H1 (cell line): ENCODE results near the gene SAMD9. TPM values are rescaled to one million over a fixed set of nuclear protein-coding genes. Genes with fewer than 3 reads are reported as not detected.
A peak's percentile ranks its signal among the peaks of the same experiment; 100 is the strongest.

Source experiments
- CTCF ChIA-PET: fragments of 300-600 bp; sonication (Branson Sonifier 250); formaldehyde crosslinking; loops from one replicate; lab custom pipeline; 2021; ENCODE audit not compliant: partially characterized antibody; lab: Charles Lee
- POLR2A ChIA-PET: fragments of 300-600 bp; sonication (Branson Sonifier 250); formaldehyde crosslinking; loops from one replicate; lab custom pipeline; 2021; ENCODE audit warnings: inconsistent platforms; ENCODE audit not compliant: partially characterized antibody; lab: Charles Lee
- DNase-seq, 2 experiments: peaks; one replicate each; pipeline versions ENCODE4 v3.0.0 to v3.0.0-alpha.2; 2010 to 2022; ENCODE audit warnings: low spot score in 2 of 2, low read depth in 1 of 2, mixed read lengths in 1 of 2
- FAIRE-seq: peaks from 2 replicates; lab custom pipeline; 2011; peaks lifted over from hg19 to GRCh38; lab: Jason Lieb, UNC
- H2AFZ ChIP-seq: 2 replicates; pipeline ENCODE4 v1.8.1; 2012; ENCODE audit warnings: low read length, inconsistent platforms
- H2AK5ac ChIP-seq: 2 replicates; pipeline ENCODE4 v1.6.1; 2013; ENCODE audit warnings: low read depth, low read length
- H2BK120ac ChIP-seq: replicated peaks from 2 replicates; pipeline ENCODE3; 2013; ENCODE audit warnings: low read depth, low read length, inconsistent platforms
- H2BK12ac ChIP-seq: 2 replicates; pipeline ENCODE4 v1.6.1; 2013; ENCODE audit warnings: low read depth, low read length
- H2BK15ac ChIP-seq: 2 replicates; pipeline ENCODE4 v1.6.1; 2013; ENCODE audit warnings: low read length
- H2BK20ac ChIP-seq: 2 replicates; pipeline ENCODE4 v1.6.1; 2013; ENCODE audit warnings: low read length
- H2BK5ac ChIP-seq: 2 replicates; pipeline ENCODE4 v1.6.1; 2013; ENCODE audit warnings: low read depth, low read length
- H3K14ac ChIP-seq: 2 replicates; pipeline ENCODE4 v1.6.1; 2013; ENCODE audit warnings: inconsistent platforms; ENCODE audit not compliant: insufficient read length
- H3K18ac ChIP-seq: 2 replicates; pipeline ENCODE4 v1.6.1; 2013; ENCODE audit warnings: low read length; ENCODE audit errors: extremely low read depth
- H3K23ac ChIP-seq: 2 replicates; pipeline ENCODE4 v1.6.1; 2013; ENCODE audit warnings: inconsistent platforms; ENCODE audit not compliant: insufficient read length
- H3K23me2 ChIP-seq: 2 replicates; pipeline ENCODE4 v1.6.1; 2013; ENCODE audit warnings: low read depth, low read length
- H3K27ac ChIP-seq: 2 replicates; pipeline ENCODE4 v1.6.1; 2011; ENCODE audit warnings: low read depth, low read length, inconsistent platforms
- H3K27me3 ChIP-seq, 4 experiments: replicated peaks in 1 of 4; 1 replicate in 1 of 4; 2 replicates in 3 of 4; pipeline versions ENCODE4 v1.6.1 to v1.8.1; 2011 to 2013; ENCODE audit warnings: low read length in 3 of 4, mild to moderate bottlenecking in 3 of 4, inconsistent platforms in 2 of 4, mixed read lengths in 2 of 4, moderate library complexity in 1 of 4; ENCODE audit not compliant: control insufficient read depth in 3 of 4, insufficient read depth in 3 of 4; ENCODE audit errors: extremely low read depth in 1 of 4
- H3K36me3 ChIP-seq, 4 experiments: 2 replicates each; pipeline versions ENCODE4 v1.6.1 to v1.8.1; 2011 to 2013; ENCODE audit warnings: mild to moderate bottlenecking in 4 of 4, low read length in 3 of 4, moderate library complexity in 2 of 4, control low read depth in 1 of 4, inconsistent platforms in 1 of 4; ENCODE audit not compliant: insufficient read depth in 4 of 4, control insufficient read depth in 2 of 4
- H3K4ac ChIP-seq: replicated peaks from 2 replicates; pipeline ENCODE3; 2013; ENCODE audit warnings: low read length, low read depth, mixed read lengths, inconsistent platforms; ENCODE audit not compliant: insufficient read length
- H3K4me1 ChIP-seq, 4 experiments: replicated peaks in 1 of 4; 1 replicate in 1 of 4; 2 replicates in 3 of 4; pipeline versions ENCODE4 v1.6.1 to v1.8.1; 2011 to 2013; ENCODE audit warnings: low read length in 3 of 4, inconsistent platforms in 2 of 4, mixed read lengths in 1 of 4; ENCODE audit not compliant: insufficient read depth in 4 of 4, control insufficient read depth in 3 of 4
- H3K4me2 ChIP-seq, 2 experiments: 2 replicates each; pipeline versions ENCODE4 v1.6.1 to v1.8.1; 2011 to 2013; ENCODE audit warnings: low read depth in 2 of 2, low read length in 2 of 2, control low read depth in 1 of 2, inconsistent platforms in 1 of 2, mild to moderate bottlenecking in 1 of 2; ENCODE audit not compliant: insufficient read depth in 1 of 2
- H3K4me3 ChIP-seq, 4 experiments: fragments of 200-600, 300-600 bp in 1 of 4; sonication (generic), shearing (Covaris generic), sonication (Bioruptor Twin) in 1 of 4; 2 replicates each; pipeline versions ENCODE4 v1.5.1 to v1.8.1; 2011 to 2016; ENCODE audit warnings: low read length in 4 of 4, low read depth in 3 of 4, control low read depth in 2 of 4, inconsistent platforms in 2 of 4, mild to moderate bottlenecking in 2 of 4, mixed read lengths in 1 of 4, moderate library complexity in 1 of 4; ENCODE audit not compliant: insufficient read depth in 2 of 4; ENCODE audit errors: extremely low read depth in 1 of 4
- H3K56ac ChIP-seq: replicated peaks from 2 replicates; pipeline ENCODE3; 2013; ENCODE audit warnings: low read depth, mild to moderate bottlenecking, mixed read lengths, low read length, inconsistent platforms; ENCODE audit not compliant: insufficient read length
- H3K79me1 ChIP-seq: 2 replicates; pipeline ENCODE4 v1.6.1; 2013; ENCODE audit warnings: low read depth, low read length, control low read depth
- H3K79me2 ChIP-seq, 2 experiments: 2 replicates each; pipeline versions ENCODE4 v1.6.1 to v1.8.1; 2012 to 2013; ENCODE audit warnings: low read length in 2 of 2, mild to moderate bottlenecking in 2 of 2, inconsistent platforms in 1 of 2; ENCODE audit not compliant: insufficient read depth in 2 of 2, control insufficient read depth in 1 of 2
- H3K9ac ChIP-seq, 4 experiments: replicated peaks in 1 of 4; 1 replicate in 1 of 4; 2 replicates in 3 of 4; pipeline versions ENCODE4 v1.6.1 to v1.8.1; 2011 to 2013; ENCODE audit warnings: low read depth in 3 of 4, low read length in 3 of 4, control low read depth in 2 of 4, mild to moderate bottlenecking in 2 of 4, moderate library complexity in 2 of 4, inconsistent platforms in 1 of 4; ENCODE audit errors: extremely low read depth in 1 of 4
- H3K9me3 ChIP-seq, 2 experiments: 2 replicates each; pipeline versions ENCODE4 v1.6.1 to v1.8.1; 2012 to 2013; ENCODE audit warnings: mild to moderate bottlenecking in 2 of 2, moderate library complexity in 2 of 2, control low read depth in 1 of 2, inconsistent platforms in 1 of 2, low read depth in 1 of 2, low read length in 1 of 2, mixed read lengths in 1 of 2; ENCODE audit not compliant: insufficient read depth in 2 of 2
- H4K20me1 ChIP-seq, 2 experiments: replicated peaks in 1 of 2; 2 replicates each; pipeline versions ENCODE3 to v1.8.1; 2011 to 2013; ENCODE audit warnings: inconsistent platforms in 2 of 2, low read length in 2 of 2, mild to moderate bottlenecking in 1 of 2; ENCODE audit not compliant: insufficient read depth in 2 of 2, control insufficient read depth in 1 of 2
- H4K5ac ChIP-seq: 2 replicates; pipeline ENCODE4 v1.6.1; 2013; ENCODE audit warnings: low read length, low read depth, mixed read lengths, inconsistent platforms; ENCODE audit not compliant: insufficient read length
- H4K8ac ChIP-seq: 2 replicates; pipeline ENCODE4 v1.8.0; 2013; ENCODE audit warnings: mild to moderate bottlenecking, moderate library complexity, low read length, inconsistent platforms; ENCODE audit not compliant: insufficient read depth; ENCODE audit errors: extremely low read depth
- H4K91ac ChIP-seq: replicated peaks from 2 replicates; pipeline ENCODE3; 2013; ENCODE audit warnings: low read length, mixed read lengths, inconsistent platforms; ENCODE audit not compliant: insufficient read length
- CBX8 ChIP-seq: fragments of 300-800, 300-1000 bp; sonication (generic); IDR thresholded peaks from 2 replicates; pipeline ENCODE4 v1.7.1; 2016; ENCODE audit warnings: low read depth, low read length, borderline replicate concordance
- CREB1 ChIP-seq: IDR thresholded peaks from 2 replicates; pipeline ENCODE4 v1.6.1; 2012; ENCODE audit warnings: inconsistent platforms
- EP300 ChIP-seq, 2 experiments: IDR thresholded peaks; 1 replicate in 1 of 2; 2 replicates in 1 of 2; pipeline ENCODE4 v1.6.1; 2011 to 2012; ENCODE audit warnings: low read depth in 2 of 2, low read length in 2 of 2, mild to moderate bottlenecking in 2 of 2, borderline replicate concordance in 1 of 2, inconsistent platforms in 1 of 2, moderate library complexity in 1 of 2
- GTF2F1 ChIP-seq: IDR thresholded peaks from 2 replicates; pipeline ENCODE4 v1.6.1; 2012; ENCODE audit warnings: low read depth, low read length, improper control_type of control experiment, borderline replicate concordance
- HDAC2 ChIP-seq, 2 experiments: fragments of 300-600 bp in 1 of 2; sonication (generic) in 1 of 2; IDR thresholded peaks; 2 replicates each; pipeline ENCODE4 v1.6.1; 2011 to 2012; ENCODE audit warnings: low read depth in 2 of 2, low read length in 2 of 2, mild to moderate bottlenecking in 2 of 2, moderate library complexity in 2 of 2, borderline replicate concordance in 1 of 2, inconsistent platforms in 1 of 2
- KDM4A ChIP-seq: IDR thresholded peaks from one replicate; pipeline ENCODE4 v1.7.1; 2012; ENCODE audit warnings: low read depth, mild to moderate bottlenecking, moderate library complexity, low read length, inconsistent platforms; ENCODE audit not compliant: severe bottlenecking
- NANOG ChIP-seq: IDR thresholded peaks from 2 replicates; pipeline ENCODE4 v1.6.1; 2011; ENCODE audit warnings: low read length, low read depth, mild to moderate bottlenecking, inconsistent platforms; ENCODE audit not compliant: insufficient read depth, poor library complexity, severe bottlenecking
- POLR2AphosphoS5 ChIP-seq: IDR thresholded peaks from 2 replicates; pipeline ENCODE4 v1.6.1; 2011; ENCODE audit warnings: low read depth, low read length
- RXRA ChIP-seq: IDR thresholded peaks from 2 replicates; pipeline ENCODE4 v1.6.1; 2011; ENCODE audit warnings: low read depth, mild to moderate bottlenecking, low read length, moderate library complexity; ENCODE audit not compliant: insufficient read depth
- SIX5 ChIP-seq: IDR thresholded peaks from 2 replicates; pipeline ENCODE4 v1.6.1; 2011; ENCODE audit warnings: mild to moderate bottlenecking, low read depth, low read length
- SRF ChIP-seq: IDR thresholded peaks from 2 replicates; pipeline ENCODE4 v1.6.1; 2011; ENCODE audit warnings: mild to moderate bottlenecking, low read depth, low read length, moderate library complexity
- SUZ12 ChIP-seq: fragments of 200-600 bp; sonication (generic); IDR thresholded peaks from 2 replicates; pipeline ENCODE4 v1.6.1; 2012; ENCODE audit warnings: mild to moderate bottlenecking, inconsistent platforms, low read length, moderate library complexity, mixed read lengths
- ZNF274 ChIP-seq: IDR thresholded peaks from 2 replicates; pipeline ENCODE4 v1.7.0; 2012; ENCODE audit warnings: low read length, borderline replicate concordance; ENCODE audit errors: extremely low read depth
- WGBS, 2 experiments: shearing (Covaris generic) in 1 of 2; methylation state at CpG; one replicate each; pipeline versions ENCODE4 v1.1.6 to v1.1.7; 2013 to 2015; ENCODE audit warnings: low lambda C conversion rate in 2 of 2, mixed read lengths in 2 of 2, inconsistent platforms in 1 of 2, low coverage in 1 of 2, missing lambda C conversion rate in 1 of 2; ENCODE audit not compliant: insufficient replicate concordance in 2 of 2, insufficient coverage in 1 of 2, insufficient read length in 1 of 2; ENCODE audit errors: extremely low coverage in 1 of 2, missing lambda C conversion rate in 1 of 2; 5-methylcytosine and 5-hydroxymethylcytosine counted together
- polyA plus RNA-seq, 7 experiments: library from polyadenylated mRNA; depleted of rRNA in 3 of 7; stranded (reverse) in 5 of 7; unstranded in 2 of 7; fragments of >200 nt in 5 of 7; fragments of 200-250 nt in 2 of 7; gene quantifications; 1 replicate in 5 of 7; 2 replicates in 1 of 7; 4 replicates in 1 of 7; pipeline versions ENCODE4 v1.2.1 to v1.2.3, GENCODE V29; 2011 to 2013; ENCODE audit warnings: missing spikeins in 2 of 7, mixed read lengths in 2 of 7
- total RNA-seq: library from RNA; stranded (reverse); fragmentation: NEBNext Ultra II Directional; extraction: Animal tissue kit (Norgen Biotek cat#: 25700); gene quantifications from 2 replicates; pipeline ENCODE4 v1.2.1, GENCODE V29; 2021
- TF ChIP-seq, protein P1 (sequence below): IDR thresholded peaks from 2 replicates; pipeline ENCODE4 v1.6.1; 2012; ENCODE audit warnings: inconsistent platforms

SAMD9 gene
- total and polyA plus RNA-seq, 2 of the 8 experiments (the other 6 are each of a cell fraction or from before 2014, with no cell fraction given): 0.02 TPM; not detected in 1

- Histone ChIP-seq H3K23me2 (no peaks in the 10 kb centered on the region), H2BK5ac (no peak overlapping the region), H3K4me1 (no peaks in the 10 kb centered on the region), H3K79me1 (no peaks in the 10 kb centered on the region), H3K4ac (no peak overlapping the region), H3K79me2 (no peaks in the 10 kb centered on the region), H2AFZ (peak overlapping the region; percentile 49; the same call in 1 of the 2 replicates), H2BK120ac (no peak overlapping the region), H2AK5ac (no peak overlapping the region), H2BK15ac (no peak overlapping the region), H3K9ac (no peak overlapping the region), H3K56ac (no peak overlapping the region), H3K4me3 (no peak overlapping the region), H4K8ac (no peak overlapping the region), H3K27me3 (no peaks in the 10 kb centered on the region), H3K23ac (no peak overlapping the region), H3K9me3 (no peaks in the 10 kb centered on the region), H2BK20ac (no peak overlapping the region), H3K4me2 (no peak overlapping the region), H3K14ac (no peak overlapping the region), H2BK12ac (no peak overlapping the region), H3K27ac (no peak overlapping the region), H3K18ac (no peak overlapping the region), H3K36me3 (no peaks in the 10 kb centered on the region; a peak in 1 of 8 replicates), H4K91ac (no peak overlapping the region), H4K20me1 (no peaks in the 10 kb centered on the region), H4K5ac (no peak overlapping the region)
- FAIRE-seq (no peak), DNase-seq (no peak)
- POLR2A ChIA-PET: no interaction called here
- CTCF ChIA-PET: no interaction called here
- 79% methylated on average over 1 of the region's 1 CpG; no CpG with 5 or more reads in 1 of the 2 experiments for WGBS, 2 experiments
- TF ChIP-seq EP300 (IDR thresholded peaks at IDR 0.05; ENCODE audit: borderline replicate concordance in 1 of 2, low read depth in 2 of 2, low read length in 2 of 2) (no peak), POLR2AphosphoS5 (no peak), GTF2F1 (no peak), CBX8 (no peak), ZNF274 (no peak), KDM4A (no peak), NANOG (no peak), SUZ12 (no peak), SIX5 (no peak), HDAC2 (IDR thresholded peaks at IDR 0.05; ENCODE audit: borderline replicate concordance in 1 of 2, low read depth in 2 of 2, low read length in 2 of 2) (no peak), RXRA (no peak), SRF (no peak), CREB1 (no peak)
- TF ChIP-seq, protein P1, sequence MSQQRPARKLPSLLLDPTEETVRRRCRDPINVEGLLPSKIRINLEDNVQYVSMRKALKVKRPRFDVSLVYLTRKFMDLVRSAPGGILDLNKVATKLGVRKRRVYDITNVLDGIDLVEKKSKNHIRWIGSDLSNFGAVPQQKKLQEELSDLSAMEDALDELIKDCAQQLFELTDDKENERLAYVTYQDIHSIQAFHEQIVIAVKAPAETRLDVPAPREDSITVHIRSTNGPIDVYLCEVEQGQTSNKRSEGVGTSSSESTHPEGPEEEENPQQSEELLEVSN: no peak
These were observed 47.7 kb upstream of the SAMD9 start for GRCh38 chr7:93165447-93165846.
